HG03342 (cell line): ENCODE measurements around the gene BRIP1.
"Not testable (repeated sequence)": the region's sequence is repeated elsewhere in the genome, so short reads cannot be mapped to it uniquely, and the experiment has no call there.

Source experiments
- ATAC-seq: cut with Tn5 transposase; IDR thresholded peaks from one replicate; pipeline ENCODE4 v1.9.1; 2021; ENCODE audit warnings: mild to moderate bottlenecking, moderate library complexity; ENCODE audit not compliant: unreplicated experiment

The BRIP1 gene

DNA sequence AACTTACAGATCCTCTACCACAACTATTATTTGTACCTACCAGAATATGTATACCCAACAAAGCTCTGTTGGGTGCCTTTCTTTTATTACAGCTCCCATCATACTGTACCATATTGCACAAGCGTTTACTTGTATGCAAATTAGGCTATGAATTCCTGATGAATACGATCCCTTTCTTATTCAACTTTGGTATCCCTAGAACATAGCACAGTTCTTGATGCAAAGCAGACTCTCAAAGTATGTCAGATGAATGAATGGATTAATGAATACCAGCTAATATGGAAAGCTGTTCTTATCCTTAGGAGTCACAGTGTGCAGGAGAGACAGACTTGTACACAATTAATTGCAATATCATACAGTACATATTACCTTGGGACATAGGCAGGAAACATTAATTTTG lies 192.6 kb downstream of the BRIP1 start:
- ATAC-seq: no peak

DNA sequence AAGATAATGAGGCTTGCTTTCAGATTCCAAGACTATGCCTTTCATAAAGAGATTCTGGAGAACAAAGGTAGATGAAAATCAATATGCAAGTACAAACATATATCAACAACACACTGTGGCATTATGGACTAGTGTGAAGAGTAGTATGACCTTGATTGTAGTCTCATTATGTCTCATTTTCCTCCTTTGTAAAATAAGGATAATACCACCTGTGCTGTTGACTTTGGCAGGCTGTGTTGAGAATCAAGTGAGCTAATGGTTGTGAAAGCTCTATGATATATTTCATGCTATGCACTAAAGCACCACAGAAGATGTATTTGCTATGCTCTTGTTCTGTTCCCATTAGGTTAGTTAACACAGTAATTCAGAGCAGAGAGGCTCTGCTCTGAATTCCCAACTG lies 193.8 kb downstream of the BRIP1 start:
- ATAC-seq: no peak

- no peak for ATAC-seq
Observed at GRCh38 chr17:61668486-61668885, 194.8 kb downstream of the BRIP1 start.

DNA sequence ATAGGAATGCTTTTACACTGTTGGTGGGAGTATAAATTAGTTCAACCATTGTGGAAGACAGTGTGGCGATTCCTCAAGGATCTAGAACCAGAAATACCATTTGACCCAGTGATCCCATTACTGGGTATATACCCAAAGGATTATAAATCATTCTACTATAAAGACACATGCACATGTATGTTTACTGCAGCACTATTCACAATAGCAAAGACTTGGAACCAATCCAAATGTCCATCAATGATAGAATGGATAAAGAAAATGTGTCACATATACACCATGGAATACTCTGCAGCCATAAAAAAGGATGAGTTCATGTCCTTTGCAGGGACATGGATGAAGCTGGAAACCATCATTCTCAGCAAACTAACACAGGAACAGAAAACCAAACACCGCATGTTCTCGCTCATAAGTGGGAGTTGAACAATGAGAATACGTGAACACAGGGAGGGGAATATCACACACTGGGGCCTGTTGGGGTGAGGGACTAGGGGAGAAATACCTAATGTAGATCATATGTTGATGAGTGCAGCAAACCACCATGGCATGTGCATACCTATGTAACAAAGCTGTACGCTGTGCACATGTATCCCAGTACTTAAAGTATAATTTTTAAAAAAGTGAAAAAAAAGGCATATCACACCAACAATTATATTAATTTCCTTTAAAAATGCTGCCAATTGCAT lies 196.8 kb downstream of the BRIP1 start:
- not testable (repeated sequence) for ATAC-seq

DNA sequence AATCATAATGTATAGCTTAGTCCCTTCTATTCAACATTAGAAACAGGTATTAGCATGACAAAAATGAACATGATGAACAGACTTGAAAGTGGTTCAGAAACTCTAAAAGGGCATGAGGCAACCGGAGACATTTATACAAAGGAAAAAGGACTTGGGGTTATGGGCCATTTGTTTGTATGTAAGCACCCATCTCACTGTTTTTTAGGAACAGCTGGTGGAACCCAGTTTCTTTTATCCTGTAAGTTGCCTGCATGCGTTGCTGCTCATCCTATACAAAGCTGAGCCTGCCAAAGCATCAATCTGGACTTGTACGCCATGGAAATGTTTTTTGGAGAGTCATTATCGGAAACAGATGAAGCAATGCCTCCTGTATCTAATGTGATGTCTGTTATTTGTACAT lies 200.0 kb downstream of the BRIP1 start:
- no peak for ATAC-seq

DNA sequence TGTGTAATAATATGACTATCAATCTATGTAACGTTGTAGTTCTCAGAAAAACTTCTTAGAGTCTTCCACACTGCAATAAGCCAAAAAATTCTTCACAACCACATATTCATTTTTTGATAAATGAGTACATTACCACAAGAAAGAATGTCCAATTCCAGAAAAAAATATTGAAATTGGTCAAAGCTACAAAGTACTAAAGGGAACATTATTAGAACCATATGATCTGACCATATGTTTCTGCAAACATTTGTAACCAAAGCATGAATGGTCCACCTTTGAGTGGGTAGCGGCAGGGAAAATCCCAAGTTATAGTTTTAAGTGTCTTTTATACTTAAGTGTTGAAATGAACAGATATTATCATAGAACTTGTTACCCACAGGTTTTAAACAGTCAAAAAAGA lies 200.6 kb downstream of the BRIP1 start:
- no peak for ATAC-seq

GRCh38 chr17:61662186-61662585 lies 201.1 kb downstream of the BRIP1 start:
- ATAC-seq: no peak

DNA sequence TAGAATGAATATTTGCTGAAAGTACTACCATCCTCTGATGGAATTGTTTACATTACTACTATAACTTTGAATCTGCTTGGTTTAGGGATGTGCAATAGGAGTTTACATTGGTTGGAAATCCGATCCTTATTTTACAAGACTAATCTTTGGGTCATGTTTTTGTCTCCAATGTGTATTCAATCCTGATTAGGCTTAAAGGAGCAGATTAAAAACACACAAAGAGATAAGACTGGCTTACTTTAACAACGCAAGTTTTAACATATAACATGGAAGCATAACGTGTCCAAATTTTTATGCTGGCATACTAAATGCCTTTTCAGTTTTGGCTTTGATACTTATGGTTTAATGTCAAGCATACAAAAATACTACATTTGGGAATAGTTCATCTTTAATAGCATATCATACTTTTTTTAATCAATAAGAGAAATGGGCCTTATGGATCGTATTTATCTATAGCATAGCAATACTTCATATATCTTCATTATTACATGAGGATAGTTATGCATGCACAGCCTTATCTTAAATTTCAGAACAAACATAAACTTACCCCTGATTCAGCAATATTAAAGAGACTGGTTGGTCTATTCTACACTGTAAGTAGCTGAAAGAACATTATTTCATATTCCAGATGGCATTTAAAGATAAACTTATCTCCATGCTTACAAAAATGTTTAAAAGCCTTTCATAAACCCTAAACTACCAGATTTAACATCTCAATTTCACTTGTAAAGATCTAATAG lies 202.4 kb downstream of the BRIP1 start:
- no peak for ATAC-seq

DNA sequence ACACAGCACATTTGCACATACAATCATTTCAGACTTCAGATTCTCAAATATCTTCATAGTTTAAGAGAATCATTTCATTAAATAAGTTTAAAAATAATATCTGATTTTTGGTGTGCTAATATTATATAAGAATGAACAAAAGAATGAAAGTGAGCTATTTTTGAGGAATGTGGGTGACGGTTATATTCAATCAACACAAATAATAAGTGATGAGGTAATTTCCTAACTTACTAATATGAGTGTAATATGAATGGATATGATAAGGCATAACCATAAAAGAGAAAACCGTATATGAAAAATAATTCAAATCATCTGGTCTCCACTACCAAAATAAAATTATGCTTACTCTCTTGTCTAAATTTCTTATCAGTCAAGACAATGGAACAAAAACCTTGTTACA lies 203.9 kb downstream of the BRIP1 start:
- ATAC-seq: no peak

DNA sequence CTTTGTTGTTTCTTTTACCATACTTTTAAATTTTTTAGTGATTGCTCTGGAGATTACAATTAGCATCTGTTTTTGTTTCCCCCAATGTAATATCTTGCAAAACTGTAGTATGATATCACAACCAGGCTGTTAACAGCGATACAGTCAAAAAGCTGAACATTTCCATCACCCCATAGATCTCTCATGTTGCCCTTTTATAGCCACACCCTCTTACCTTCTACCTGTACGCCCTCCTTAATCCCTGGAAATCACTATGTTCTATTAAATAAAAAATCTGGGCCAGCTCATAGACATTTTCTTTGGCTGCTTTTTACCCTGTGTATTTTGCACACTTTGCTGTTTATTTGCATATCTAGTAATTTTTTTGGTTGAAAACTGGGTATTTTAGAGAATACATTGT lies 205.1 kb downstream of the BRIP1 start:
- no peak for ATAC-seq

DNA sequence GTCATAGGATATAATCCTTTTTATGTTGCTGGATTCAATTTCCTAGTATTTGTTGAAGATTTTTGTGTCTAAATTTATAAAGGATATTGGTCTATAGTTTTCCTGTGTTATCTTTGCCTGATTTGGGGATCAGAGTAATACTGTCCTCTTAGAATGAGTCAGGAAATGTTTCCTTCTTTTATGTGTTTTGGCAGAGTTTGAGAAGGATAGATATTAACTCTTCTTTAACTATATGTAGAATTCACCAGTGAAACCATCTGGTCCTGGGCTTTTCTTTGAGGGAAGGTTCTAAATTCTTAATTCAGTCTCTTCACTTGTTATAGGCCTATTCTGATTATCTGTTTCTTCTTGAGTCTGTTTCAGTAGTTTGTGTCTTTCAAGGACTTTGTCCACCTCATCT lies 206.0 kb downstream of the BRIP1 start:
- no peak for ATAC-seq

DNA sequence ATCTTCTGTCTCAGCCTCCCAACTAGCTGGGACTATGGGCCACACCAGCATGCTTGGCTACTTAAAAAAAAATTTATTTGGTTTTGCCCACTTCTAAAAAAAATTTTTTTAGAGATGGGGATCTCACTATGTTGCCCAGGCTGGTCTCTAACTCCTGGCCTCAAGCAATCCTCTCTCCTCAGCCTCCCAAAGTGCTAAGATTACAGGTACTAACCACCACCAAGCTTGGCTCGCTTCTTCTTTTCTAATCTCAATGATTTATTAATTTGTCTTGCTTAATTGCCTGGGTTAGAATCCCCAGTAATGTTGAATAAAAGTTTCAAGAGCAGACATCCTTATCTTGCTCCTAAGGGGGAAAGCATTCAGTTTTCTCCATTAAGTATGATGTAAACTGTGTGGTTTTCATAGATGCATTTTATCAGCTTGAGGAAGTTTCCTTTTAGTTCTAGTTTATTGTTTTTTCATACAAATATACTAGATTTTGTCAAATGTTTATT lies 206.6 kb downstream of the BRIP1 start:
- ATAC-seq: no peak

DNA sequence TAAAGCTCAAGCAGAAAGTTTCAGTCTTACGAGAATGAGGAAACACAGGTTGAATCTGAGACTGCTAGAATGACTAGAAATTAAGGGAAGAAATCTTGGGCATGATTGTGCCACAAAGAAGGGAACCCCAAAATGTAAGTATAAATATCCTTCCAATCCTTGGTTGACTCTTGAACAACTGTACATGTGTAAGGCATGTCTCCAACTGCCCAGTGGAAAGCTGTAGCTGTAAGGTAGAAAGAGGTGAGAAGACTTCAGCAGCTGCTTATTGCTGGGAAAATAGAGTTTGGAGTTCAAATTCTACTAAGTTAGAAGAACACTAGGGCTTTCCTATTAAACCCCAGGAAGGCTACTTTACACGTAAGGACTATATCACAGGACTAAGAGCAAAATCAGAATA lies 212.6 kb downstream of the BRIP1 start:
- ATAC-seq: no peak

GRCh38 chr17:61648587-61648986 lies 214.7 kb downstream of the BRIP1 start:
- no peak for ATAC-seq

DNA sequence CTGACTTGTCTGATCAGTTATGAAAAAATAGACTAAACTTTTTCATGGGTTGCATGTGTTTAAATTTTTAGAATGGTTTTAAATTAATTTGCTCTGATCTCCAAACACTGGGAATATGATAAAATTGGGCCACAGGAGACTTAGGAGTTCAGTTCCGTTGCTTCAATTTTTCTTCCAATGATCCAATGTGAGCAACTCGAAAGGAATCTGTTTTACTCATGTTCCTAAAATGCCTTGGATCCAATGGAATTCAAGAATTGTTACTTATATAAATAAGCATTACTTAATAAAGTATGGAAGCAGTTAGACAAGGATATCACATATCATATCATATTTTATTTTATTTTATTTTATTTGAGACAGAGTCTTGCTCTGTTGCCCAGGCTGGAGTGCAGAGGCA lies 216.3 kb downstream of the BRIP1 start:
- ATAC-seq: no peak

DNA sequence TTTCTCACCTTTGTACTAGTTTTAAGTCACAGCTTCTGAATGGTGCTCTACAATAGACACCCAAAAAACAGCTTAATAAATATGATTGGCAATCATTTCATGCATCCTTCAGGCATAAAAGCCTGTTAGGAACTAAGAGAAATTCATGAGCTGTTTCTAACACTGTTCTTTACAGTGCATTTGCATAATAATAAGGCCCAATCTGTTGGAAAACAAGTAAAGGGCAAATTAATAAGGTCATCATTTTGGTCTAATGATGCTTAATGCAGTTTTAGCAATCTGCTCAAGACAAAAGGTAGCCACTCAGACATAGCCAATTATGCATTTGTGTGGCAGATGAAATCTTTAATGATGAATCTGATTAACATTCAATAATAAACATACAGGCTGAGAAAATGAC lies 216.8 kb downstream of the BRIP1 start:
- no peak for ATAC-seq

GRCh38 chr17:61645920-61646319 lies 217.4 kb downstream of the BRIP1 start:
- ATAC-seq: no peak

GRCh38 chr17:61644800-61645774 lies 218.2 kb downstream of the BRIP1 start:
- ATAC-seq: no peak

DNA sequence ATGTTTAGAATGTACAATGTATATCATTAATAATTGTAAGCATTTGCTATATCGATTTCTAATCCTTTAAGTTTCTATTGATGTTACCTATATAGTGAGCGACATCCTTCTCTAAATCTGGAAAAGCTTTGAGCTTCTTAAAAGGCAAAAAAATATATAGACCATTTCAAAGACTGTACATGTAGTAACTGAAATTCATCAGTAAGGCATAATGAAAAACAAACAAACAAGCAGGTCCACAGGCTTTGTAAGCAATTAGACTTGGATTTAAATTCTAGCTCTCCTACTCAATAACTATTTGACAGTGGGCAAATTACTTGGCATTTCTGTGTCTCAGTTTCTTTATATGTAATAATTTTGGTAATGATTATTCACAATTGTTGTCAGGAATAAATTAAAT lies 220.6 kb downstream of the BRIP1 start:
- no peak for ATAC-seq

- ATAC-seq: no peak
Observed at GRCh38 chr17:61641715-61642114, 221.6 kb downstream of the BRIP1 start.

DNA sequence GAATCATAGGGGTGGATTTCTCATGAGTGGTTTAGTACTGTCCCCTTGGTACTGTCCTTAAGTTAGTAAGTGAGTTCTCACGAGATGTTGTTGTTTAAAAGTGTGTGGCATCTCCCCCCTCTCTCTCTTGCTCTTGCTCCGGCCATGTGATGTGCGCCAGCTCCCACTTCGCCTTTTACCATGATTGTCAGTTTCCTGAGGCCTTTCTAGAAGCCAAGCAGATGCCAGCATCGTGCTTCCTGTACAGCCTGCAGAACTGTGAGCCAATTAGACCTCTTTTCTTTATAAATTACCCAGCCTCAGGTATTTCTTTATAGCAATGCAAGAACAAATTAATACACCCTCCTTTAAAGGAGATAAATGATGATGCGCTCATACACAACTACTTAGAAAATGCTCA lies 222.2 kb downstream of the BRIP1 start:
- ATAC-seq: no peak
